Erythroblast (primary cell): ENCODE data around the gene MTMR3.

ENCODE experiments used
- GATA1 ChIP-seq: IDR thresholded peaks from 2 replicates; pipeline ENCODE4 v1.6.1; 2011; ENCODE audit warnings: low read depth, mild to moderate bottlenecking, control low read depth, low read length, moderate library complexity
- POLR2A ChIP-seq: IDR thresholded peaks from 2 replicates; pipeline ENCODE4 v1.6.1; 2011; ENCODE audit warnings: mild to moderate bottlenecking, low read length

DNA sequence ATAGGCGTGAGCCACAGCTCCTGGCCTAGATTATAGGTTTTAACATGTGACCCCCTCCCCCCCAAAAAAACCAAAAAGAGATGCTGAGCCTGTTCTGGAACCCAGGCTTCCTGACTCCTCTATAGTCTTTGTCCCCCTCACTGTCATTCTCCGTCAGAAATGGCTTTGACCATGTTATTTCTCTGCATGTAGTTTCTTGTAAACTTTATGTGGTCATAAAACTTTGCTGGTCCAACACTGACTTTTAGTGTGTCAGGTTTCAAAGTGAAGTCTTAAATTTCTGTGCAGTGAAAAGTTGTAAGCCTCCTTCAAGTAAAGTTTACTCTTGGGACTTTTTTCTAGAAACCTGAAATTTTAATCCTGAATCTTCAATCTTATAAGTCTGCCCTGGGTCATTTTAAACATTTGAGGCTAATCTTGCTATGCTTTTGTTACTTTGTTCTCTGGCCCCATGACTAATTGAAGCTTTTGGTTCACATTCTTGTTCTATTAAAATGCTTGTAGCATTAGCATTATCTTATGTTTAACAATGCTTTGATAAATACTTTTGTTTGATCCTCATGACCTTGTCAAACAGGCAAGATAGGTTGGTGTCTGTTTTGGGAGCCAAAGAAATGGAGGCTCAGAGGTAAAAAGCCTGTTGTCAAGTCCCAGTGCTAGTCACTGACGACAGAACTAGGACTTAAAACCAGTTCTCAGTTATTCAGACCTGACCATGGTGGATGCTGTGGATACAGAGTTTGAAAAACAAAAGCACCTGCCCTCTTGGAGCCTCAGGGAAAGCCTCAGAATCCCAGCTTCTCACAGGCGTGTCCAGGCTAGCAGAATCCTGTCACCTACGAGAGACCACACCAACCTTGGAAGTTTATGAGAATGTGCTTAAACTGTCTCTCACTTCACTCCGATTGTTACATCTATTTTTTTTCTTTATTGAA is 109.6 kb downstream of the MTMR3 start:
- TF ChIP-seq POLR2A (no peak), GATA1 (no peak)
